ENCODE data around the gene IMP4.

Gene IMP4

GRCh38 chr2:130378898-130379214 is 36.2 kb downstream of the IMP4 start:
- DNase-seq, result no peak

DNA sequence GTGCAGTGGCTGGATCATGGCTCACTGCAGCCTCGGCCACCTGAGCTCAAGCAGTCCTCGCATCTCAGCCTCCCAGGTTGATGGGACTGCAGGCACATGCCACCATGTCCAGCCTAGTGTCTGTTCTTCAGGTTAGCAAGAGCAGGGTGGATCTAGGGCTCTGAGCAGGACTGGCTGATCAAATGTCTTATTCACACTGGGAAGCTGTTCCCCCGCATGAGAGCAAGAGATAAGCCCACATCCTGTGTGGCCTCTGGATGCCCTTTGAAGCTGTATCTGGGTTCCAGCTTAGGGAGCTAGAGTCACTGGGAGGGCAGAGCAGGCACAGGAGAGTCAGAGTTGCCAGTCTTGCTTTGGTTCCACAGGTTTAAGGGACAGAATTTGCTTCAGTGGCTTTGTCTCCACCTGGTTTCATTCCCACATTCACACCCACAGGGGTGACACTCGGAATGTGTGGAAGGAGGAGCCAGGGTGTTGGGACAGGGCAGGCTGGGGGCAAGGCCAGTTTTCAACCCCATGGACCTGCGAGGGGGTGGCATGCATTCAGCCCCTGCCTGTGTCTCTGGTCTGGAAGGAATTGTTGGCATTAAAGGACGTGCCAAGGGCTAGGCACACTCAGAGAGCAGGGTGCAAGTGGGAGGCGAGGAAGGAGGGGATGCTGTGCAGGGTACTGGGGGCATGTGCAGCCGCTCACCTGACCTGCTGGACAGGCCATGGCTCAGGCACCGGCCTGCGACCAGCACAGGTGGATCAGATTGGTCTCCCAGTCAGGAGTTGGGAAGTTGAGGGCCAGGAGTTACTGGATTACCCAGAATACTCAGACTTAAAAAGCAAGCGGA is 37.6 kb downstream of the IMP4 start:
- no peak for DNase-seq

DNA sequence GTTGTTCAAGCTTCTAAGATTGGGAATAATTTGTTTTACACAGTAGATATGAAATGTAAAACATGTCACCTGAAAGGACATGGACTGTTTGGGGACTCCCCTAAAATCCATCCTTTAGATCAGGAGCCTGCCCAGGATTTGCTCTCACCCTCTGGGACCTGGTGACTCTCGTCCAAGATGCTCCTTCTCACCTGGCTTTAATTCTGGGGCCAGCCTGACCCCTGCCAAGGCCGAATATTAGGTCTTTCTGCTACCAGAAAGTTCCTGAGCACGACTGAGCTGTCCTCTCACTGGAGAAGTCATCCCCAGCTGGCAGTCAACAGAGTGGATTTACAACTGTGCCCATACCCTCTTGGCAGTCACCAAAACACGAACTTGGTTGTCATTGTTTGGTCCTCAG is 38.4 kb downstream of the IMP4 start:
- DNase-seq, result no peak

- no peak for DNase-seq
These were observed 38.9 kb downstream of the IMP4 start for GRCh38 chr2:130381619-130382018.

DNA sequence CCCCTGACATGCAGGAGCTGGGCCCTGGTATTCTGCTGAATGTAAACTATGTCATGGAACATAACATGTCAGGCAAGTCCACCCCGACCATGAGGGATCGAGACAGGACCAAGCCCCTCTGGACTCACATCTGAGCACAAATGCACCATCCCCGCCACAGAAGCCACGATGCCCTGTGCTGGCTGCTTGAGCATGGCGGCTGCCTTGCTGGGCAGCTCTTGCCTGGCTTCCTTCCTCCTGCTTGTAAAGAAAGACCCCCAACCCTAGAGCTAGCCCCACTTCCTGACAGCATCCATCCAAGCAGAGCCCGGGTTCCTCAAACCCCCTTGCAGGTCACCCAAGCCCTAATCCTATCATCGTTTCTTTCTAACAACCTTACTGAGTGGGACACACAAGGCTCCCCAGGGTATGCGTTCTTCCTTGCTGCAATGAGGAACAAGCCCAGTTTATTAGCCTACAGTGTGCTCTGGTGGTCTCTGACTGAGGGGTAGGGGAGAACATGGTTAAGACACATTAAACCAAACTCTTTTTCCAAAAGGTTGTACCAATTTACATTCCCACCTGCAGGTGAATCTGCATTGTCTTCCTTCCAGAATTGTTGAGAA is 39.7 kb downstream of the IMP4 start:
- no peak for DNase-seq

DNA sequence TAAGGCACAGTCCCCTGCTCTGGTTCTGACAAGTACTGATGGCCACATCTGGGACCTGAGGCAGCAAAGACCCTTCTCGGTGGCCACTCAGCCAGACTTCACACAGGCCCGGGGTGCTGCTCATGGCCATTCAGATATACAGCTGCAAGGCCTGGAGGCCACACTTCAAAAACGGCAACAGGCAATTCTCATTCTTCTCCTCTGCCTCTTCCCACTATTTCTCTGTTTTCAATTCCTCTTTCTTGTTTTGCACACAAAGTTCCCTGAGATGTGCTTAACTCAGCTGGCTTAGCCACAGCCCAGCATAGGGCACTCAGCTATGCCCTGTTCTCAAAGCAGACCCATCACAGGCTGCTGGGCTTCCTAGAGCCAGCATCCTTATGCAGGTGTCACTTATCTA is 43.0 kb downstream of the IMP4 start:
- no peak for DNase-seq

DNA sequence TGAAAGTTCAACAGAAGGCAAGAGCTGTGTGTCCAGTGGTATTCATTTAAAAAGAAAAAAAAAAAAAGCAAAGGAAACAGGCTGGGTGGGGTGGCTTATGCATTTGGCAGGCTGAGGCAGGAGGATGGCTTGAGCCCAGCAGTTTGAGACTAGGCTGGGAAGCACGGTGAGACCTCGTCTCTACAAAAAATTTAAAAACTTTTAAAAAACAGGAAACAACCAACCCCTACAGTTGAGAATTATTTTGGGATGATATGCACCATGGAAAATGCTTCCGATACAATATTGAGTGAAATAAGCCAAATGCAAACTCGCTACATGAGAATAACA is 44.3 kb downstream of the IMP4 start:
- no peak for DNase-seq

DNA sequence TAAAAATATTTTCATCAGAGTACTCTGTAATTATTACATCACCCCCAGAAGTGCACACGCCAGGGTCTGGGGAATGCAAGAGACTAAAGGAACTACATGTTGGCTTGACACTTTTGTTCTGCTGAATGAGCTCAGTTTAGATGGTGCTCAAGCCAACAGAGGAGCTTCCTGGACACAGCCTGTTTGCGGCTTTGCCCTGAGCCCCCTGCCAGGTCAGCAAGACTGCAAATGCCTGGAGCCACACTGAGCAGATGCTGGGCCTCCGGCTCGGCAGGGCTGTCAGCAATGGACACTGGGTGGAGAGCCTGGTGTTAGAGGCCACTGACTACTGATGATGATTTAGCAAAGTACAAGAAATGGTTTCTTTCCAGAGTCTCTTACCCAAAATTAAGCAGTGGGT is 45.1 kb downstream of the IMP4 start:
- no peak for DNase-seq

DNA sequence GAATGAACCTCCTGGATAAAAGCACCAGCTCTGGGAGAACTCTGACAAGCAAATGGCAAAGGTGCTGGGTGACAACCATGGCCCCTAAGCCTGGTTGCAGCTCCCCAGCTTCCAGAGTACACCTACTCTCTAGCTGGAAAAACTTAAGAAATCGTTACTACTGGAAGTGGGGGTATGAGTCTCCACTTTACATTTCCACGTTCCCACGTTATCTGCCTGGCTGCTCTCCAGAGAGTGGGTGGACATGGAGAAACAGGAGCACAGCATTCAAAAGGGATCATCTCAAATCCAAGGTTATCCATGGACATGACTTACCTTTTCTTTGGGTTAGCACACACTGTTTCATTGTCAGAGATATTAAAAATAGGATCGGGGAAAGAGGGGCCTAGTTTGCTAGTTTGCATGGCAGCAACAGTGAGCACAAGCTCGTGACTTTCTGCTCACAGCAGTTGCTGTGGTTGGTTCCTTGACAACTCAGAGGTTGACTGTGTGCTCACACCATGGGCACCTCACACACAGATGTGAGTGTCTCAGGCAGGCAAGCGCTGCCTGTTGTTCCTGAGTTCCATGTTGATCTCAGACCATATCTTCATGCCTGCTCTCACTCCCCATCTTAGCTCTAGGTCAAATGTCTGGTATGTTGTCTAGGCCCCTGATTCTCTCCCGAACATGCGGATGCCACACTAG is 45.7 kb downstream of the IMP4 start:
- DNase-seq, result no peak

- no peak for DNase-seq
These were observed 46.7 kb downstream of the IMP4 start for GRCh38 chr2:130389358-130389757.

DNA sequence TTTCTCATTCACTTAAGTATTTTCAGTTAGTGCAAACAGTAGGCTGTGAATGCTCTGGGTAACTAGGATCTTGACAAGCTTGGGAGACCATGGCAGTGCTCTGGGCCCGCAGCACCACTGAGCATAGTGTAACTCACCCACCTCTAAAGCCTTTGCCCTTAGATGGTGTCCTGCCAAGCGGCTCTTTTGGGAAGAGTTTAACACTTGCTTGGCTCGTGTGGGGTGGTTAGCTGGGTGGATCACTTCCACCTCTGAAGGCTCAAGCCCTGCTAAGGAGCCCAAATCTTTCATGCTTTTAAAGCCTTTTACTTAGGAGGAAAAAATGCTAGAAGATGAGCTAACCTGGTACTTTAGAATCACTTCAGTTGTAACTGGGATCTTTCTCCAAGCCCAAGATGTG is 47.1 kb downstream of the IMP4 start:
- DNase-seq, result no peak

DNA sequence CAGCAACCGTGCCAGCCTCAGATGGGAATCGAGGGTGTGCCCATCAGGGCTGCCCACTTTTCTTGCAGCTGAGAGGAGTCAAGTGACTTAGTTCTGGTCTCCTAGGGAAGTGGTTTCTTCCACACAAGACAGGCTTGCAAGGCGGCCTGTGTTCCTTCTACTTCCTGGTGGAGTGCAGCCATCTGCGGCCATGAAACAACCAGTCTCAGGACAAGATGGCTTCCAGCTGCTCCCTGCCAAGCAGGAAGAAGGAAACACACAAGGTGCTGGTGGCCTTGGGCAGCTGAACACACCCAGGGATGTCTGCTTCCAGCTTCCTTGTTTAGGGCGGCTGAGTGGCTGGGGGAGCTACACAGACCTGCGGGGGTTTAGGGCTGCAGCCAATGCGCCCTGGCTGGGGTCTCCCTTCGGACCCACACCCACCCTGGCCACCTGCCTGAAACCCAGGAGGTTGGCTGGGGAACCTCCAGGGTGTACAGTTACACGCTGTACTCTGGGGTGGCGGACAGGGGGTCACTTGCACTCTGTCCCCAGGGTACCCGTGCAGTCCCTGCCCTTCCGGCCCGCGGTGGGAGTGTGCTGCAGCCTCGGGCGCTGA is 47.9 kb downstream of the IMP4 start:
- no peak for DNase-seq

DNA sequence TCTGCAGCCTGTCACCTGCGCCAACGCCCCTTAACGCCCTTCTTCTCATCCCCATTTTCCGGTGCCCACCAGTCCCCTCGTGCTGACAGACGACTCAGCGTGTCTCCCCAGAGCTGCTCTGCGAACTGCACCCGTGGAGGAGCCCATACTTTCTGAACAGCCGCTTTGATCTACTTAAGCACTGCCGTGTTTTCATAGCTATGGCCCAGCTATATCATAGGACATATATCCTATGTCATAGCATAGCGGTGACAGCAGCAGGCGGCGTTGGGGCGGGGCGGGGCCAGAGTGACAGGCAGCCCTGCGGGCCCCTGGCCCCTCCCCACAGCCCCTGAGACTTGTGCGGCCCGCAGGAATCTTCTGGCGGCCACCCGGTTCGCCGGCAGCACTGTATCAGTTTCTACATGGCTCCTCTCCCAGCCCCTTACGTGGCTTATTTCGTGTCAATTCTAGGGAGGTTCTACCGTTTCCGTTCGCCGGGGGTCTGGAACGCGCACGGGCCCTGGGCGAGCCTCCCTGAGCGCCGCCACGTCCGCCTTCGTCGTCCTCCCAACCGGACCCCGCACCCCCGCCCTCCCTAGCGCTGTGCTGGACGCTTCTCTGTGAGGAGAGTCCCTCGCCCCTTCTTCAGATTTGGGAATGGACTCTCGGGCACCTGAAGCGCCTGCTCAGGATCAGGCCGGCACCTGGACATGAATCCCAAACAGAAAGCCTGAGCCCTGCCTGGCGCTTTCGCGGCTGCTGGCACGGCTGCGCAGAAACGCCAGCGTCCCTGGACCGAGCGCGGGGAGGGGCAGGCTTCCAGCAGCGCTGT is 48.6 kb downstream of the IMP4 start:
- peak; percentile 73 for DNase-seq

GRCh38 chr2:130391872-130392670 is 49.4 kb downstream of the IMP4 start:
- no peak for DNase-seq

GRCh38 chr2:130393318-130393910 is 50.7 kb downstream of the IMP4 start:
- DNase-seq, result no peak
